H1 (cell line): ENCODE results near the gene ZMIZ1. TPM values are rescaled to one million over a fixed set of nuclear protein-coding genes. Genes with fewer than 3 reads are reported as not detected.

Source experiments
- ATF2 ChIP-seq: IDR thresholded peaks from 2 replicates; pipeline ENCODE4 v1.6.1; 2012; ENCODE audit warnings: low read length, inconsistent platforms
- ATF3 ChIP-seq: IDR thresholded peaks from 2 replicates; pipeline ENCODE4 v1.6.1; 2011; ENCODE audit warnings: low read depth, mild to moderate bottlenecking, low read length; ENCODE audit not compliant: insufficient read depth
- BACH1 ChIP-seq: IDR thresholded peaks from 2 replicates; pipeline ENCODE4 v1.6.1; 2012; ENCODE audit warnings: low read length, improper control_type of control experiment
- E2F6 ChIP-seq: IDR thresholded peaks from 2 replicates; pipeline ENCODE4 v1.6.1; 2012; ENCODE audit warnings: inconsistent platforms
- JUN ChIP-seq: IDR thresholded peaks from 2 replicates; pipeline ENCODE4 v1.6.1; 2011; ENCODE audit warnings: low read depth, mild to moderate bottlenecking, improper control_type of control experiment, low read length
- polyA plus RNA-seq, 7 experiments: library from polyadenylated mRNA; depleted of rRNA in 3 of 7; stranded (reverse) in 5 of 7; unstranded in 2 of 7; fragments of >200 nt in 5 of 7; fragments of 200-250 nt in 2 of 7; gene quantifications; 1 replicate in 5 of 7; 2 replicates in 1 of 7; 4 replicates in 1 of 7; pipeline versions ENCODE4 v1.2.1 to v1.2.3, GENCODE V29; 2011 to 2013; ENCODE audit warnings: missing spikeins in 2 of 7, mixed read lengths in 2 of 7
- total RNA-seq: library from RNA; stranded (reverse); fragmentation: NEBNext Ultra II Directional; extraction: Animal tissue kit (Norgen Biotek cat#: 25700); gene quantifications from 2 replicates; pipeline ENCODE4 v1.2.1, GENCODE V29; 2021

The ZMIZ1 gene
- total and polyA plus RNA-seq, 2 of the 8 experiments (the other 6 are each of a cell fraction or from before 2014, with no cell fraction given): 8.1 to 28.0 TPM

GRCh38 chr10:79360499-79361342, 292.0 kb downstream of the ZMIZ1 start (continued):
- TF ChIP-seq BACH1 (no peak), ATF2 (no peak), E2F6 (no peak), JUN (no peak), ATF3 (no peak)
- TF ChIP-seq, all 59 proteins: peak for 0
